Uterus (tissue), 4 donors: ENCODE measurements around the gene CEP112. TPM values are rescaled to one million over a fixed set of nuclear protein-coding genes. Genes with fewer than 3 reads are reported as not detected.

Source experiments
- DNase-seq, 2 donors: peaks; one replicate each; pipeline ENCODE4 v3.0.0-alpha.2; 2019 to 2020
- H3K27ac ChIP-seq, 2 donors: fragments of 200-600 bp; sonication (generic); 1 replicate in 1 of 2; 2 replicates in 1 of 2; pipeline ENCODE4 v1.5.1; 2016 to 2018
- H3K27me3 ChIP-seq, 2 donors: fragments of 200-600 bp; sonication (generic); one replicate each; pipeline ENCODE4 v1.5.1; 2018 to 2019; ENCODE audit warnings: control low read depth in 1 of 2
- H3K36me3 ChIP-seq, 2 donors: fragments of 200-600 bp; sonication (generic); one replicate each; pipeline ENCODE4 v1.5.1; 2019; ENCODE audit warnings: control low read depth in 1 of 2
- H3K4me1 ChIP-seq, 2 donors: fragments of 200-600 bp; sonication (generic); one replicate each; pipeline ENCODE4 v1.5.1; 2018 to 2019; ENCODE audit warnings: control low read depth in 1 of 2
- H3K4me3 ChIP-seq, 2 donors: fragments of 200-600 bp; sonication (generic); 1 replicate in 1 of 2; 2 replicates in 1 of 2; pipeline ENCODE4 v1.5.1; 2018 to 2019; ENCODE audit warnings: mild to moderate bottlenecking in 1 of 2
- H3K9me3 ChIP-seq, 2 donors: fragments of 200-600 bp; sonication (generic); one replicate each; pipeline ENCODE4 v1.5.1; 2019; ENCODE audit warnings: control low read depth in 1 of 2
- CTCF ChIP-seq, 4 experiments: fragments of 200-600 bp in 2 of 4; fragments of 450-650 bp in 2 of 4; sonication (generic) in 2 of 4; IDR thresholded peaks; one replicate each; pipeline ENCODE4 v1.5.1; 2016 to 2019; ENCODE audit warnings: antibody characterized with exemption in 4 of 4, mild to moderate bottlenecking in 2 of 4, moderate library complexity in 1 of 4
- POLR2A ChIP-seq, 2 donors: fragments of 450-650 bp; IDR thresholded peaks; one replicate each; pipeline ENCODE4 v1.6.1; 2016; ENCODE audit warnings: antibody characterized with exemption in 2 of 2, mild to moderate bottlenecking in 1 of 2, moderate library complexity in 1 of 2
- intact Hi-C: fragments of 100-400 bp; cut with DNase I; formaldehyde crosslinking; loops from one replicate; pipeline ENCODE4 v1.15.1; 2023; ENCODE audit warnings: low total_unique reads
- total RNA-seq, 4 donors: library from RNA; depleted of rRNA in 3 of 4; stranded (reverse); fragments of >200 nt in 3 of 4; gene quantifications; one replicate each; pipeline versions ENCODE4 v1.1.0 to v1.2.4, GENCODE V29; 2014 to 2023
- donor health status: DM: yes; HTN: yes; CAD: no.

The CEP112 gene
- total RNA-seq, 4 donors from 2014 or later = 36.6 to 96.5 (median 52.4) TPM

GRCh38 chr17:65670667-65671371 is 521.1 kb downstream of the CEP112 start:
- DNase-seq = no peak
- Histone ChIP-seq H3K27ac (no peak overlapping the region), H3K9me3 (no peaks in the 10 kb centered on the region), H3K4me1 (no peaks in the 10 kb centered on the region), H3K36me3 (no peaks in the 10 kb centered on the region), H3K27me3 (no peaks in the 10 kb centered on the region), H3K4me3 (no peak overlapping the region)
- TF ChIP-seq CTCF (IDR thresholded peaks at IDR 0.05) = no peak
- TF ChIP-seq POLR2A (IDR thresholded peaks at IDR 0.05) = no peak
- intact Hi-C loops = no loop called here

GRCh38 chr17:65668211-65668610 is 523.7 kb downstream of the CEP112 start:
- intact Hi-C loops = no loop called here
- TF ChIP-seq POLR2A (IDR thresholded peaks at IDR 0.05) = no peak
- TF ChIP-seq CTCF (IDR thresholded peaks at IDR 0.05) = no peak

GRCh38 chr17:65667656-65668055 is 524.3 kb downstream of the CEP112 start:
- Histone ChIP-seq H3K27ac (no peak overlapping the region), H3K4me1 (no peaks in the 10 kb centered on the region), H3K27me3 (no peaks in the 10 kb centered on the region), H3K4me3 (no peak overlapping the region), H3K36me3 (no peaks in the 10 kb centered on the region), H3K9me3 (no peaks in the 10 kb centered on the region)
- TF ChIP-seq POLR2A (IDR thresholded peaks at IDR 0.05) (no peak), CTCF (IDR thresholded peaks at IDR 0.05) (no peak)
- intact Hi-C loops = no loop called here
- DNase-seq = no peak

More at GRCh38 chr17:65668211-65668610, 523.7 kb downstream of the CEP112 start:
- Histone ChIP-seq H3K27me3 (no peaks in the 10 kb centered on the region), H3K4me1 (no peaks in the 10 kb centered on the region), H3K36me3 (no peaks in the 10 kb centered on the region), H3K4me3 (no peak overlapping the region), H3K27ac (no peak overlapping the region), H3K9me3 (no peaks in the 10 kb centered on the region)
- DNase-seq = no peak

- Histone ChIP-seq H3K27ac (no peak overlapping the region), H3K9me3 (no peaks in the 10 kb centered on the region), H3K27me3 (no peaks in the 10 kb centered on the region), H3K4me3 (no peak overlapping the region), H3K4me1 (no peaks in the 10 kb centered on the region), H3K36me3 (no peaks in the 10 kb centered on the region)
- no peak for DNase-seq
- TF ChIP-seq CTCF (IDR thresholded peaks at IDR 0.05) (no peak), POLR2A (IDR thresholded peaks at IDR 0.05) (no peak)
- intact Hi-C loops = no loop called here
Measured at GRCh38 chr17:65666876-65667321, 525.0 kb downstream of the CEP112 start.

GRCh38 chr17:65665966-65666365 is 526.0 kb downstream of the CEP112 start:
- H3K4me1 ChIP-seq = no peaks in the 10 kb centered on the region
- no peaks in the 10 kb centered on the region for H3K36me3 ChIP-seq
- H3K27me3 ChIP-seq = no peaks in the 10 kb centered on the region
- intact Hi-C loops = no loop called here
- TF ChIP-seq CTCF (IDR thresholded peaks at IDR 0.05) (no peak), POLR2A (IDR thresholded peaks at IDR 0.05) (no peak)
- no peaks in the 10 kb centered on the region for H3K9me3 ChIP-seq
- DNase-seq = no peak
- H3K27ac ChIP-seq = no peak overlapping the region
- H3K4me3 ChIP-seq = no peak overlapping the region
